H9 (cell line): ENCODE data around the gene NDUFS3. TPM values are rescaled to one million over a fixed set of nuclear protein-coding genes. Genes with fewer than 3 reads are reported as not detected.
"Not testable (repeated sequence)": the region's sequence is repeated elsewhere in the genome, so short reads cannot be mapped to it uniquely, and the experiment has no call there.

ENCODE experiments used
- DNase-seq: peaks from one replicate; pipeline ENCODE4 v3.0.0-alpha.2; 2017
- H2AFZ ChIP-seq: one replicate; pipeline ENCODE4 v1.6.1; 2013; ENCODE audit warnings: mild to moderate bottlenecking, low read length, control low read depth, moderate library complexity
- H2AK5ac ChIP-seq: 2 replicates; pipeline ENCODE4 v1.6.1; 2013; ENCODE audit warnings: low read length, control low read depth, mixed read lengths; ENCODE audit not compliant: insufficient read length
- H2BK120ac ChIP-seq: one replicate; pipeline ENCODE4 v1.6.1; 2013; ENCODE audit warnings: low read depth, mild to moderate bottlenecking, low read length, control low read depth, inconsistent platforms; ENCODE audit not compliant: poor library complexity, severe bottlenecking
- H2BK12ac ChIP-seq: 2 replicates; pipeline ENCODE4 v1.6.1; 2013; ENCODE audit warnings: low read length, control low read depth, mixed read lengths, low read depth; ENCODE audit not compliant: insufficient read length
- H2BK15ac ChIP-seq: 2 replicates; pipeline ENCODE4 v1.6.1; 2013; ENCODE audit warnings: low read depth, low read length, control low read depth
- H2BK20ac ChIP-seq: one replicate; pipeline ENCODE4 v1.6.1; 2013; ENCODE audit warnings: low read depth, mild to moderate bottlenecking, low read length, control low read depth, inconsistent platforms; ENCODE audit not compliant: poor library complexity, severe bottlenecking
- H2BK5ac ChIP-seq: 2 replicates; pipeline ENCODE4 v1.6.1; 2013; ENCODE audit warnings: low read length, control low read depth, mixed read lengths; ENCODE audit not compliant: insufficient read length
- H3K14ac ChIP-seq: 2 replicates; pipeline ENCODE4 v1.6.1; 2013; ENCODE audit warnings: low read length, control low read depth; ENCODE audit not compliant: insufficient read depth
- H3K18ac ChIP-seq: 2 replicates; pipeline ENCODE4 v1.6.1; 2013; ENCODE audit warnings: low read depth, mild to moderate bottlenecking, mixed read lengths, low read length, control low read depth; ENCODE audit not compliant: insufficient read length
- H3K23ac ChIP-seq: 2 replicates; pipeline ENCODE4 v1.6.1; 2013; ENCODE audit warnings: low read length, control low read depth, mixed read lengths, low read depth; ENCODE audit not compliant: insufficient read length
- H3K23me2 ChIP-seq: 2 replicates; pipeline ENCODE4 v1.6.1; 2013; ENCODE audit warnings: low read depth, mild to moderate bottlenecking, mixed read lengths, low read length, control low read depth; ENCODE audit not compliant: insufficient read length, poor library complexity, severe bottlenecking
- H3K27ac ChIP-seq: 2 replicates; pipeline ENCODE4 v1.5.1; 2013; ENCODE audit warnings: low read length, control low read depth, mixed read lengths, low read depth; ENCODE audit not compliant: insufficient read length
- H3K27me3 ChIP-seq: 2 replicates; pipeline ENCODE4 v1.6.1; 2013; ENCODE audit warnings: low read length, control low read depth, inconsistent platforms; ENCODE audit not compliant: insufficient read depth
- H3K4ac ChIP-seq: 2 replicates; pipeline ENCODE4 v1.6.1; 2013; ENCODE audit warnings: low read depth, mild to moderate bottlenecking, control low read depth, inconsistent platforms, low read length, moderate library complexity
- H3K4me1 ChIP-seq: 2 replicates; pipeline ENCODE4 v1.6.1; 2013; ENCODE audit warnings: low read length, control low read depth, inconsistent platforms; ENCODE audit not compliant: insufficient read depth
- H3K4me2 ChIP-seq: 2 replicates; pipeline ENCODE4 v1.6.1; 2013; ENCODE audit warnings: low read length, control low read depth, mixed read lengths; ENCODE audit not compliant: insufficient read length, insufficient read depth
- H3K56ac ChIP-seq: 2 replicates; pipeline ENCODE4 v1.6.1; 2013; ENCODE audit warnings: low read depth, mild to moderate bottlenecking, mixed read lengths, low read length, control low read depth; ENCODE audit not compliant: insufficient read length
- H3K79me1 ChIP-seq: 2 replicates; pipeline ENCODE4 v1.6.1; 2013; ENCODE audit warnings: low read depth, mild to moderate bottlenecking, moderate library complexity, low read length, control low read depth, inconsistent platforms; ENCODE audit not compliant: insufficient read depth, poor library complexity, severe bottlenecking
- H3K79me2 ChIP-seq: 2 replicates; pipeline ENCODE4 v1.6.1; 2013; ENCODE audit warnings: low read length, control low read depth, inconsistent platforms; ENCODE audit not compliant: insufficient read depth
- H3K9ac ChIP-seq: 2 replicates; pipeline ENCODE4 v1.6.1; 2013; ENCODE audit warnings: low read length, control low read depth, mixed read lengths; ENCODE audit not compliant: insufficient read length; ENCODE audit errors: extremely low read depth
- H3K9me3 ChIP-seq: one replicate; pipeline ENCODE4 v1.6.1; 2013; ENCODE audit warnings: low read depth, low read length, inconsistent platforms; ENCODE audit not compliant: control insufficient read depth
- H3T11ph ChIP-seq: one replicate; pipeline ENCODE4 v1.6.1; 2013; ENCODE audit warnings: mild to moderate bottlenecking, low read length, control low read depth, inconsistent platforms
- H4K20me1 ChIP-seq: one replicate; pipeline ENCODE4 v1.6.1; 2013; ENCODE audit not compliant: control insufficient read depth, insufficient read length, insufficient read depth
- H4K5ac ChIP-seq: 2 replicates; pipeline ENCODE4 v1.6.1; 2013; ENCODE audit warnings: low read depth, mild to moderate bottlenecking, mixed read lengths, low read length, control low read depth; ENCODE audit not compliant: insufficient read length
- H4K8ac ChIP-seq: replicated peaks from 2 replicates; pipeline ENCODE4 v1.6.1; 2013; ENCODE audit warnings: low read length, control low read depth, mixed read lengths, low read depth; ENCODE audit not compliant: insufficient read length
- H4K91ac ChIP-seq: 2 replicates; pipeline ENCODE4 v1.6.1; 2013; ENCODE audit warnings: low read depth, mild to moderate bottlenecking, moderate library complexity, mixed read lengths, low read length, control low read depth; ENCODE audit not compliant: insufficient read length
- H3K27ac Mint-ChIP-seq, 3 experiments: 2 replicates in 2 of 3; 3 replicates in 1 of 3; pipeline ENCODE4 v1.8.0; 2020 to 2021; ENCODE audit warnings: mixed read lengths in 3 of 3, mild to moderate bottlenecking in 1 of 3, moderate library complexity in 1 of 3
- H3K27me3 Mint-ChIP-seq: 2 replicates; pipeline ENCODE4 v1.8.0; 2021; ENCODE audit warnings: low read depth, mild to moderate bottlenecking, moderate library complexity, mixed read lengths
- H3K36me3 Mint-ChIP-seq, 3 experiments: 2 replicates in 2 of 3; 3 replicates in 1 of 3; pipeline ENCODE4 v1.8.0; 2020 to 2021; ENCODE audit warnings: low read depth in 3 of 3, mixed read lengths in 3 of 3; ENCODE audit not compliant: insufficient read depth in 1 of 3
- H3K4me1 Mint-ChIP-seq, 2 experiments: 2 replicates each; pipeline ENCODE4 v1.8.0; 2020; ENCODE audit warnings: mixed read lengths in 2 of 2
- H3K4me3 Mint-ChIP-seq, 2 experiments: 2 replicates in 1 of 2; 3 replicates in 1 of 2; pipeline ENCODE4 v1.8.0; 2020 to 2021; ENCODE audit warnings: mild to moderate bottlenecking in 2 of 2, mixed read lengths in 2 of 2, moderate library complexity in 1 of 2
- H3K9me3 Mint-ChIP-seq, 2 experiments: 2 replicates in 1 of 2; 3 replicates in 1 of 2; pipeline ENCODE4 v1.8.0; 2020; ENCODE audit warnings: mild to moderate bottlenecking in 2 of 2, mixed read lengths in 2 of 2, moderate library complexity in 1 of 2
- WGBS: extraction: QIAGEN DNeasy Blood & Tissue Kit; methylation state at CpG from one replicate; pipeline ENCODE4 v1.1.7; 2013; ENCODE audit warnings: missing lambda C conversion rate, low lambda C conversion rate, mixed read lengths; ENCODE audit not compliant: insufficient read length; ENCODE audit errors: extremely low coverage; 5-methylcytosine and 5-hydroxymethylcytosine counted together
- total RNA-seq: library from RNA; stranded (reverse); gene quantifications from 2 replicates; pipeline ENCODE4 v1.2.1, GENCODE V29; 2021

Gene NDUFS3
- total RNA-seq, 1 experiment from 2014 or later: 144 TPM

- H2AK5ac ChIP-seq: not testable (repeated sequence)
- no CpG with 5 or more reads among the region's 10 CpGs for WGBS
Measured at GRCh38 chr11:47564366-47564765, 14.5 kb upstream of the NDUFS3 start.

More at GRCh38 chr11:47564366-47564765, 14.5 kb upstream of the NDUFS3 start:
- H3K4ac ChIP-seq, H2BK15ac ChIP-seq, H3K4me1 Mint-ChIP-seq, H2BK5ac ChIP-seq, H3K9ac ChIP-seq, H3K79me1 ChIP-seq, H3K9me3 ChIP-seq, H3K4me2 ChIP-seq, H4K91ac ChIP-seq, H3K14ac ChIP-seq, H4K5ac ChIP-seq, H4K8ac ChIP-seq, H3T11ph ChIP-seq, H3K56ac ChIP-seq, H4K20me1 ChIP-seq, H3K23ac ChIP-seq, H3K18ac ChIP-seq, DNase-seq, H3K9me3 Mint-ChIP-seq, H3K23me2 ChIP-seq, H3K4me1 ChIP-seq, H3K79me2 ChIP-seq, H3K27me3 ChIP-seq, H3K27ac Mint-ChIP-seq, H3K27me3 Mint-ChIP-seq, H2BK20ac ChIP-seq, H2AFZ ChIP-seq, H2BK12ac ChIP-seq, H3K27ac ChIP-seq, H2BK120ac ChIP-seq: not testable (repeated sequence)
- peak overlapping the region; percentile 42 to 91; a peak in 3 of 5 replicates for H3K4me3 Mint-ChIP-seq
- peaks cover 0 to 13% (median 6%) of the 10 kb centered on the region in 3 experiments; a peak in 5 of 7 replicates for H3K36me3 Mint-ChIP-seq
